ENCODE results near the gene DPH2.

GRCh38 chr1:43954036-43954435 lies 15.8 kb upstream of the DPH2 start:
- TF ChIP-seq, protein P1, sequence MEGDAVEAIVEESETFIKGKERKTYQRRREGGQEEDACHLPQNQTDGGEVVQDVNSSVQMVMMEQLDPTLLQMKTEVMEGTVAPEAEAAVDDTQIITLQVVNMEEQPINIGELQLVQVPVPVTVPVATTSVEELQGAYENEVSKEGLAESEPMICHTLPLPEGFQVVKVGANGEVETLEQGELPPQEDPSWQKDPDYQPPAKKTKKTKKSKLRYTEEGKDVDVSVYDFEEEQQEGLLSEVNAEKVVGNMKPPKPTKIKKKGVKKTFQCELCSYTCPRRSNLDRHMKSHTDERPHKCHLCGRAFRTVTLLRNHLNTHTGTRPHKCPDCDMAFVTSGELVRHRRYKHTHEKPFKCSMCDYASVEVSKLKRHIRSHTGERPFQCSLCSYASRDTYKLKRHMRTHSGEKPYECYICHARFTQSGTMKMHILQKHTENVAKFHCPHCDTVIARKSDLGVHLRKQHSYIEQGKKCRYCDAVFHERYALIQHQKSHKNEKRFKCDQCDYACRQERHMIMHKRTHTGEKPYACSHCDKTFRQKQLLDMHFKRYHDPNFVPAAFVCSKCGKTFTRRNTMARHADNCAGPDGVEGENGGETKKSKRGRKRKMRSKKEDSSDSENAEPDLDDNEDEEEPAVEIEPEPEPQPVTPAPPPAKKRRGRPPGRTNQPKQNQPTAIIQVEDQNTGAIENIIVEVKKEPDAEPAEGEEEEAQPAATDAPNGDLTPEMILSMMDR (IDR thresholded peaks at IDR 0.05) = no peak
- TF ChIP-seq EP300 (IDR thresholded peaks at IDR 0.05) = no peak
- TF ChIP-seq POLR2A (IDR thresholded peaks at IDR 0.05) = no peak
